SU-DHL-6 (cell line): Measurements from ENCODE around the gene LCK.

Source experiments
- H2AFZ ChIP-seq: fragments of 200-600 bp; sonication (generic); 2 replicates; pipeline ENCODE4 v1.6.1; 2014; ENCODE audit warnings: low read depth, mild to moderate bottlenecking, moderate library complexity, mixed read lengths, antibody characterized with exemption, low read length; ENCODE audit not compliant: severe bottlenecking
- H3F3A ChIP-seq: fragments of 200-600 bp; shearing (Covaris generic); 2 replicates; pipeline ENCODE4 v1.6.0; 2016; ENCODE audit warnings: antibody characterized with exemption, mild to moderate bottlenecking; ENCODE audit not compliant: insufficient read depth
- H3K27ac ChIP-seq: fragments of 200-600 bp; sonication (generic); 2 replicates; pipeline ENCODE4 v1.5.1; 2016; ENCODE audit warnings: low read depth, mild to moderate bottlenecking, low read length, moderate library complexity, mixed read lengths
- H3K27me3 ChIP-seq: fragments of 200-600 bp; sonication (generic), shearing (Covaris generic); 2 replicates; pipeline ENCODE4 v1.6.0; 2014; ENCODE audit warnings: mild to moderate bottlenecking, low read length
- H3K36me3 ChIP-seq: fragments of 200-600 bp; sonication (generic); 2 replicates; pipeline ENCODE4 v1.6.1; 2014; ENCODE audit warnings: mild to moderate bottlenecking, low read length, mixed read lengths
- H3K4me2 ChIP-seq: fragments of 300-600, 200-600 bp; shearing (Covaris generic), sonication (generic); 2 replicates; pipeline ENCODE4 v1.6.0; 2014; ENCODE audit warnings: low read length, low read depth, mild to moderate bottlenecking; ENCODE audit not compliant: poor library complexity, severe bottlenecking
- H3K4me3 ChIP-seq: fragments of 200-600 bp; sonication (generic); 2 replicates; pipeline ENCODE4 v1.5.1; 2014; ENCODE audit warnings: antibody characterized with exemption, low read length, mild to moderate bottlenecking, mixed read lengths; ENCODE audit not compliant: insufficient read depth, poor library complexity, severe bottlenecking
- H3K79me2 ChIP-seq: fragments of 200-600 bp; sonication (generic); 2 replicates; pipeline ENCODE4 v1.6.1; 2014; ENCODE audit warnings: mild to moderate bottlenecking, low read length, moderate library complexity; ENCODE audit not compliant: insufficient read depth
- H3K9ac ChIP-seq: fragments of 200-600 bp; sonication (generic); 2 replicates; pipeline ENCODE4 v1.7.0; 2014; ENCODE audit warnings: mild to moderate bottlenecking, low read length
- H3K9me2 ChIP-seq: fragments of 200-600 bp; sonication (generic); replicated peaks from 2 replicates; pipeline ENCODE4 v1.6.1; 2014; ENCODE audit warnings: low read length; ENCODE audit not compliant: insufficient read depth
- H3K9me3 ChIP-seq: fragments of 200-600 bp; sonication (generic); 2 replicates; pipeline ENCODE4 v1.6.1; 2014; ENCODE audit warnings: low read length, mixed read lengths; ENCODE audit not compliant: insufficient read depth
- H4K20me1 ChIP-seq: fragments of 200-600 bp; sonication (generic); 2 replicates; pipeline ENCODE4 v1.6.1; 2014; ENCODE audit warnings: low read depth, mild to moderate bottlenecking, antibody characterized with exemption, low read length, moderate library complexity, mixed read lengths
- CTCF ChIP-seq: fragments of 200-600 bp; sonication (generic); IDR thresholded peaks from one replicate; pipeline ENCODE4 v1.5.1; 2017; ENCODE audit warnings: antibody characterized with exemption, mild to moderate bottlenecking, low read length, moderate library complexity; ENCODE audit not compliant: insufficient read depth, poor library complexity, severe bottlenecking
- EZH2phosphoT487 ChIP-seq: fragments of 200-600 bp; sonication (generic), shearing (Covaris generic); conservative IDR thresholded peaks from 2 replicates; pipeline ENCODE4 v1.6.1; 2018; ENCODE audit warnings: mild to moderate bottlenecking, antibody characterized with exemption, low read length, moderate library complexity, mixed read lengths

LCK gene

DNA sequence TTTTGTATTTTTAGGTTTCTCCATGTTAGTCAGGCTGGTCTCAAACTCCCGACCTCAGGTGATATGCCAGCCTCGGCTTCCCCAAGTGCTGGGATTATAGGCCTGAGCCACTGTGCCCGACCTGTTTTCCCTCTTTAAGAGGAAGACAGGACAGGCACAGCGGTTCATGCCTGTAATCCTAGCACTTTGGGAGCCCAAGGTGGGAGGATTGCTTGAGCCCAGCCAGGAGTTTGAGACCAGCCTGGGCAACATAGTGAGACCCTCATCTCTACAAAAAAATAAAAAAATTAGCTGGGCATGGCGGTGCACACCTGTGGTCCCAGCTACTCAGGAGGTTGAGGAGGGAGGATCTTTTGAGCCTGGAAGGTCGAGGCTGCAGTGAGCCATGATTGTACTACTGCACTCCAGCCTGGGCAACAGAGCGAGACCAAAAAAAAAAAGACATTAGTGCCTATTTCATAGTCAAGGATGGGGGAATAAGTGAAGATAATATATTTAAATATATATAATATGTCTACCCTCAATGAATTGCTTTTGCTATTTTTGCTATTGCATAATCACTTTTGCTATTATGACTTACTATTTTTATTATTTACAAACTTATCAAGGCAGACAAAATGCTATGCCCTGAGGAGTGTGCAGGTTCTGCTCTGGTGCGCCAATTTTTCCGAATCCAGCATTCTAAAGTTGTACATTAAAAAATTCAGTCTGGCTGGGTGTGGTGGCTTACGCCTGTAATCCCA is 67.2 kb downstream of the LCK start:
- Histone ChIP-seq H3K4me3 (no peak overlapping the region), H3K27me3 (no peaks in the 10 kb centered on the region), H3K4me2 (no peak overlapping the region), H3F3A (peaks cover 62% of the 10 kb centered on the region), H3K36me3 (peaks cover 41% of the 10 kb centered on the region), H3K79me2 (peaks cover 74% of the 10 kb centered on the region), H3K9me3 (no peaks in the 10 kb centered on the region), H3K9me2 (no peaks in the 10 kb centered on the region), H3K9ac (no peak overlapping the region), H2AFZ (no peak overlapping the region), H3K27ac (peak overlapping the region; percentile 94), H4K20me1 (no peaks in the 10 kb centered on the region)
- no peak for TF ChIP-seq CTCF
- no peak for TF ChIP-seq EZH2phosphoT487

GRCh38 chr1:32321712-32322291 is 70.7 kb downstream of the LCK start:
- H3K4me2 ChIP-seq = peak overlapping the region; percentile 46

DNA sequence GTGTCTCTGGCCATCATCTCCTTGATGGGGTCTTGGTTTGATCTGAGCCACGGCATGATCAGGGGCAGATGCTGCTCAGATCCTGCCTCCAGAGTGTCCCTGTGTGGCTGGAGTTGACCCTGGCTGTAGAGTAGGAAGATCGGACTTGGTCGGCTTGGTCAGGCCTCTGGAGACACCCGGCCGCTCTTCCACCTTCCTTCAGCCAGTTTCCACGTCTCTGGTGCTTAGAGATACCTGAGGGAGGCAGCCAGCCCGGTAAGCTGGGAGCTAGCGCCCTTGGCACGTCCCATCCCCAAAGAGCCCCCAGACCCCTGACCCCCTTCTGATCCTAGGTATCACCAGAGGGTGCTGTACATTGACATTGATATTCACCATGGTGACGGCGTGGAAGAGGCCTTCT is 76.1 kb downstream of the LCK start:
- Histone ChIP-seq H3F3A (peaks cover 39% of the 10 kb centered on the region), H3K9me3 (no peaks in the 10 kb centered on the region), H3K27ac (no peak overlapping the region), H4K20me1 (no peaks in the 10 kb centered on the region), H2AFZ (no peak overlapping the region), H3K27me3 (no peaks in the 10 kb centered on the region), H3K9ac (no peak overlapping the region), H3K79me2 (peaks cover 21% of the 10 kb centered on the region), H3K36me3 (peaks cover 18% of the 10 kb centered on the region), H3K9me2 (no peaks in the 10 kb centered on the region), H3K4me3 (no peak overlapping the region), H3K4me2 (no peak overlapping the region)
- TF ChIP-seq CTCF (no peak), EZH2phosphoT487 (no peak)

More at GRCh38 chr1:32321712-32322291, 70.7 kb downstream of the LCK start:
- peak overlapping the region; percentile 90 for H3K27ac ChIP-seq
- H3K4me3 ChIP-seq = no peak overlapping the region
- H2AFZ ChIP-seq = no peak overlapping the region
- H3K9me2 ChIP-seq = no peaks in the 10 kb centered on the region
- peaks cover 60% of the 10 kb centered on the region for H3F3A ChIP-seq
- H3K9ac ChIP-seq = peak overlapping the region; percentile 15; the same call in 1 of the 2 replicates
- H4K20me1 ChIP-seq = no peaks in the 10 kb centered on the region
- no peaks in the 10 kb centered on the region for H3K9me3 ChIP-seq
- TF ChIP-seq EZH2phosphoT487 (no peak), CTCF (no peak)
- peaks cover 61% of the 10 kb centered on the region for H3K79me2 ChIP-seq
- H3K27me3 ChIP-seq = no peaks in the 10 kb centered on the region
- peaks cover 52% of the 10 kb centered on the region for H3K36me3 ChIP-seq
